AG20443 (cell line): ENCODE results near the gene MMEL1.
"Not testable (repeated sequence)": the region's sequence is repeated elsewhere in the genome, so short reads cannot be mapped to it uniquely, and the experiment has no call there.

Source experiments
- DNase-seq: peaks from one replicate; pipeline ENCODE4 v3.0.0; 2012; ENCODE audit warnings: low spot score, mixed read lengths

Gene MMEL1

DNA sequence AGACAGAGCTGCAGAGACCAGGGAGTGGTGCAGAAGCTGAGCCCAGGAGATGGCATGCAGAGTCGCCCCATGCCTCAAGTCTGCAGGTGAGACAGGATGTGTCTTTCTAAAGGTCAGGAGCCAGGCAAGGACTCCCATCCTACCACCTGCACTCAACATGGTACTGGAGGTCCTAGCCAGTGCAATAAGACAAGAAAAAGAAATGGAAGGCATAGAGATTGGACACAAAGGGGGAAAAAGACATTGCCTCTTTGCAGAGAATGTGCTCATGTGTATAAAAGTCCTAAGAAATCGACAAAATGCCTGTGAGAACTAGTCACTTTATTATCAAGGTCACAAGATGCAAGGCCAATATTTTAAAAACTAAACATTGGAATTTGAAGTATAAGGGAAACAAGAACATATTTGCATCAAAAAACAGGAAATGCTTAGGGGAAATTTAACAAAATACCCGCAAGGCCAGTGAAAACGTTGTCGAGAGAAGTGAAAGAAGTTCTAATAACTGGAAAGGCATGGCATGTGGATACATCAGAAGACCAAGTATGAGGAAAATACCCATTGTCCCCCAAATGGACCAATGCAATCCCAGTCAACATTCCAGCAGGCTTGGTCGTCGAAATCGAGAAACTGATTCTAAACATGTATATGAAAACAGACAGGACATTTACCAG, 59.4 kb downstream of the MMEL1 start:
- no peak for DNase-seq

GRCh38 chr1:2571348-2571747, 61.5 kb downstream of the MMEL1 start:
- no peak for DNase-seq

DNA sequence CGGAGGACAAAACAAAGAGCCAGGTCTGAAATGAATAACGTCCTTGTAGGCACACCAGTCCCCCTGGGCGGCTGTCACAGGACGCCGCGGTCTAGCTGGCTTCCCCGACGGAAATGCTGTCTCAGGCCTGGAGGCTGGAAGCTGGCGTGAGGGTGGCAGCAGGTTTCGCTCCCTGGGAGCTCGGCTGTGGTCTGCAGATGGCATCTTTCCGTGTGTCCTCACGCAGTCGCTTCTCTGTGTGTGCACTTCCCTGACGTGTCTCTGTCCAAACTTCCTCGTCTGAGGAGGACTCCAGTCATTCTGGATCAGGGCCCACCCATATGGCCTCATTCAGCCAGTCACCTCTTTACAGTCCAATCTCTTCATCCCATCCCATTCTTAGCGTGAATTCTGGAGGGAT, 62.5 kb downstream of the MMEL1 start:
- no peak for DNase-seq

GRCh38 chr1:2569703-2570102, 63.1 kb downstream of the MMEL1 start:
- not testable (repeated sequence) for DNase-seq

DNA sequence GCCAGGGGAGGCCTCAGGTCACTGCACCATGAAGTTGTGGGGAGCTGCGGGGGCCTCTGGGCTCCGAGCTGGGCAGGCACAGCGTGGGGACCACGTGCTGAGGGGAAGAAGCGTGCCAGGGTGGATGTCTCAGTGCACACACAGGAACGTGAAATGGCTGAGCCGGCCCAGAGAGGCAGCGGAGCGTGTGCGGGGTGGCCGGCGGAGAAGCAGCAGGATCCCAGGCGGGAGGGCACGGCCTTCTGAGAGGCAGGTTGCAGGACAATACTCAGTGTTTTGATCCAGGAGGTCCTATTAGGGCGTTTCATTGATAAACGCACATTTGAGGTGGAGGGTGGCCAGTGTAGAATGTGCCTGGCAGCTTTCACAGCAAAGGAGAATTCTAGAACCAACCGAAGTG, 63.8 kb downstream of the MMEL1 start:
- no peak for DNase-seq

DNA sequence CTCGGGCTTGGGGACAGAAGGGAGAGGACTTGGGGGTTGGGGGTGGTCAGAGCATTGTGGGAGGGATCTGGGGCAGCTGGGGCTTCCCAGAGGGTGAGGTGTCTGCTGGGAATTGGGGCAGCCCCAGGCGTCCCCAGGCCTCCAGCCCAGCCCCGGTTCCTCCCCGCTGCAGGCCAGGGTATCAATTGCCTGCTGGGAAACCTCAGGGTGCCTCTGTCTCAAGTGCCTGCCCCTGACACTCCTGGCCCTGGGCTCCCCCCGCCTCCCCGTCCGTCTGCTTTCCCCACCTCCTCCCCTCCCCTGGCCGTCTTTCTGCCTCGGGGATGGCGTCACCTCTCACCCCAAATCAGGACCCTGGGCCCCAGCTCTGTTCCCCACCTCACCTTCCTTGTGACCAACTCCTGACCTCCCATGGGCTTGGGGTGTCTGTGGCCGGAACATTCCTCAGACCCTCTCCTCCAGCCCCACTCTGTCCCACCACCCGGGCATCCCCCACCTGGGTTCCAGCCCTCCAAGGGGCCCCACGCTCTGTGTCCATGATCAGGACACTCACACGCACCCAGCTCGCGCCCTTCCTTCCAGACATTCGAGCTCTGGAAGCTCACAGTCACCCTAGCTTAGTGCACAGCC, 64.5 kb downstream of the MMEL1 start:
- DNase-seq: not testable (repeated sequence)

DNA sequence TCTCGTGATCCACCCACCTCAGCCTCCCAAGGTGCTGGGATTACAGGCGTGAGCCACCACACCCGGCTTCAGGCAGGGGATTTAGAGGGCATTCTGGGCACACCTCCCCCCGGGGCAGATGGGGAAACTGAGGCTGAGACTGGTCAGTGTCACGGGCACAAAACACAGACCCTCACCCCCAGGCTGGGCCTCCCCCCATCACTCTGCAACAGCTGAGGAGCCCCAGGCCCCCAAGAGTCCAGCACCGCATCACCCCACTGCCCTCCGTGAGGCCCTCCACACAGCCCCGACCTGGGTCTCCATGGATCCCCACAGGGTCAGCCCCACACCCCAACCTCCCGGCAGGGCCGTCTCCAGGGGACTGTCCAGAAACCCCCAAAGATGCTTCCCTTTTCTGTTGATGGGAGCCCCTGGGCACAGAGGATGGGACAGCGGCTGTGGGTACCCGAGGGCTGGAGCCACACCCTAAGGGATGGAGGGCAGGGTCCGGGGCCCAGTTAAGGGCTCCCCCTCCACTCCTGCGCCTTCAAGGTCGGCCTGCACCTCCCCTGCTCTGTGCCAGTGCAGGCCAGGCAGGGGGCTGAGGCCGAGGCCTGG, 65.6 kb downstream of the MMEL1 start:
- no peak for DNase-seq

- DNase-seq: no peak
Observed at GRCh38 chr1:2566101-2567045, 66.4 kb downstream of the MMEL1 start.

DNA sequence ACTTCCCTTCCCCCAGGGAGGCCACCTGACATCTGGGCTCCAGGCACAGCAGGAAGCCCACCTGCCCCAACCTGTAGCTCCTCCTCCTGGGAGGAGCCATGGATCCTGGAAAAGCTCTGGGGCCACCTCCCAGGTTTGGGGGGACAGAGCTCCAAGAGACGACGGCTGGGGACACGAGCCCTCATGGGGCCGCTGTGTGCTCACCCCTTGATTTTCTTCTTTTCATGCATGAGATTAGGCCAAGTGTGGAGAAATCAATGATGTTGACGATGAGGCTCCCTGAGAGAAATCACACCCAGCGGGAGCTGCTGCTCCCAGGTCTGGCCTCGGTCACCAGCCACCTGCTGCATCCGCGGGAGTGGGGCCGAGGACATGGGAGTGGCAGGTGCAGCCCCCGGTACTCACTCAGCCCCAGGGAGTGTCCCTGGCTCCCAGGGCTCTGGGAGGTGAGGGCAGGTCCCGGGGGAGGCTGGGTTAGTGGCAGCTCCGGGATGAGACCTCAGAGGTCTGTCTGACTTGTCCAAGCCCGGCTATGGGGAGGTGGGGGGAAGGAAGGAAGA, 67.9 kb downstream of the MMEL1 start:
- DNase-seq: no peak

DNA sequence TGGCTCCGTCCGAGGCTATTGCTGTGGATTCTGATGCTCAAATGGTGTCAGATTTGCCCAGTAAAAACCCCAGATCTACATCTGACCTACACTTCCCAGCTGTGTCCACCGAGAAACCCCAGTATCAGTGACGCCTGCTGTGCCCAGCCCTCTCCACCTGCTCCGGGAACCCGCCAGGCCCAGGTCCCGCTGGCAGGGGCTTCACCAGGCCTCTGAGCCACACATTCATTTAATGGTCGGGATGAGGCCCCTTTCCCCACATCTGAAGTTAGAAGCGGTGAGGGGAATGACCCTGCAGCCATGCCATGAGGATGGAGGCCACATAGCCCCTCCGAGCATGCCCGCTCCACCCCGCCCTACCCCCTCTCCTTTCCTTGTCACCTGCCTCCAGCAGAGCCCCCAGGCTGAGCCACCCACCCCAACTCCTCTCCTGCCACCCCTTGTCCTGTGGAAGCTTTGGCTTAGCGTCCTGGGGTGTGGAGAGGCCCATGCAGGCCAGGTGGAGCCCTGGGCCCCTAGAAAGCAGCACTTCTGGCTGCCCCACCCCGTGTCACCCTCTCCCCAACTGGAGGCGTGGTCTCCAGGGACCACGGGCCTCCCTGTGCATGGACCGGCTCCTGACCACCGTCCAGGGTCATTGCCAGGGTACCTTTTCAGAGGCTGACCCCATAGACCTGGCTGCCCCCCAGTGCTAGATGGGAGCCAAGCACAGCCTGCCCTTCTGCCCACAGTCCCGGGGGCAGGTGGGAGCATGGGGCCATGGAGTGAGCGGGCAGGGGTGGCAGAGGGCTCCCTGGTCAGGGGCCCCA, 68.6 kb downstream of the MMEL1 start:
- DNase-seq: no peak

DNA sequence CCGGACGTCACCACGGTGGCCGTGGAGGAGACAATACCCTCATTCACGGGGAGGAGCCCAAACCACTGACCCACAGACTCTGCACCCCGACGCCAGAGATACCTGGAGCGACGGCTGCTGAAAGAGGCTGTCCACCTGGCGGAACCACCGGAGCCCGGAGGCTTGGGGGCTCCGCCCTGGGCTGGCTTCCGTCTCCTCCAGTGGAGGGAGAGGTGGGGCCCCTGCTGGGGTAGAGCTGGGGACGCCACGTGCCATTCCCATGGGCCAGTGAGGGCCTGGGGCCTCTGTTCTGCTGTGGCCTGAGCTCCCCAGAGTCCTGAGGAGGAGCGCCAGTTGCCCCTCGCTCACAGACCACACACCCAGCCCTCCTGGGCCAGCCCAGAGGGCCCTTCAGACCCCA, 69.6 kb downstream of the MMEL1 start:
- no peak for DNase-seq

DNA sequence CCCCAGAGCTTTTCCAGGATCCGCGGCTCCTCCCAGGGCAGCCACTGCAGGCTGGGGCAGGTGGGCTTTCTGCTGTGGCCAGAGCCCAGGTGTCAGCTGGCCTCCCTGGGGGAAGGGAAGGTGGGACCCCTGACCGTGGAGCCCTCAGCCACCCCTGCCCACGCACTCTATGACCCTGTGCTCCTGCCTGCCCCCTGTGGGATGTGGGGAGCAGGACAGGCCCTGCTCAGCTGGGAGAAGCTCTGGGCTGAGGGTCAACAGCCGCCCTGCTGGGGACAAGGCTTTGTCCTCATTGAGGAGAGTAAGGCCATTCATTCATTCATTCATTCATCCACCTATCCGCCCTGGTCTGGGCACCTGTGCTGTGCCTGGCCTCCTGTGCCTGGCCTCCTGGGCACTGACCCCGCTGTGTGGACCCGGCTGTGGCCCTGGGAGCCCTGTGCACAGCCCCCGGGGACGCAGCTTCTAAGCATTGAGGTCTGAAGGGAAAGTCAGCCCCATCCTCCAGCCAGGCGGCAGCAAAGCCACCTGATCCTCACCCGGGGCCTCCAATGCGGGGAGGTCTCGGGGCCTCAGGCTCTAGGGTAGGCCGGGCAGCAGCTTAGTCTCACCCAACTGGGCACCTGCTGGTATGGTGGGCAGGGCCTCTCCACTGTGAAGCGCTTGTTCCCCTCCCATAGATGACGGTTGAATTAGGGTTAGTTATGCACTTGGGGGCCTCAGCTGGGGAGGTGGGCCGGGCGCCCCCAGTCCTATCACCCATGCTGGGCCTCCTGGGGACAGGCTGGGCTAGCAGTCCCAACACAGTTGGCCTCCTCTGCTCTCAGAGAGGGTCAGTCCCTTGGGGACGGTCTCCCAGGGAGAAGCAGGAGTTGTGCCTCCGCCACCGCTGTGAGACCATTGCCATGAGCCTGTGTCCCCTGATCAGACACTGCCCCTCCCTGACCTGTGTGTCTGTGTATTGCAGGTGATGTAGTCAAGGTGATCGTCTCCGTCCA, 70.6 kb downstream of the MMEL1 start:
- DNase-seq: no peak

GRCh38 chr1:2561446-2561845, 71.4 kb downstream of the MMEL1 start:
- no peak for DNase-seq

GRCh38 chr1:2560299-2561073, 72.3 kb downstream of the MMEL1 start:
- DNase-seq: no peak

DNA sequence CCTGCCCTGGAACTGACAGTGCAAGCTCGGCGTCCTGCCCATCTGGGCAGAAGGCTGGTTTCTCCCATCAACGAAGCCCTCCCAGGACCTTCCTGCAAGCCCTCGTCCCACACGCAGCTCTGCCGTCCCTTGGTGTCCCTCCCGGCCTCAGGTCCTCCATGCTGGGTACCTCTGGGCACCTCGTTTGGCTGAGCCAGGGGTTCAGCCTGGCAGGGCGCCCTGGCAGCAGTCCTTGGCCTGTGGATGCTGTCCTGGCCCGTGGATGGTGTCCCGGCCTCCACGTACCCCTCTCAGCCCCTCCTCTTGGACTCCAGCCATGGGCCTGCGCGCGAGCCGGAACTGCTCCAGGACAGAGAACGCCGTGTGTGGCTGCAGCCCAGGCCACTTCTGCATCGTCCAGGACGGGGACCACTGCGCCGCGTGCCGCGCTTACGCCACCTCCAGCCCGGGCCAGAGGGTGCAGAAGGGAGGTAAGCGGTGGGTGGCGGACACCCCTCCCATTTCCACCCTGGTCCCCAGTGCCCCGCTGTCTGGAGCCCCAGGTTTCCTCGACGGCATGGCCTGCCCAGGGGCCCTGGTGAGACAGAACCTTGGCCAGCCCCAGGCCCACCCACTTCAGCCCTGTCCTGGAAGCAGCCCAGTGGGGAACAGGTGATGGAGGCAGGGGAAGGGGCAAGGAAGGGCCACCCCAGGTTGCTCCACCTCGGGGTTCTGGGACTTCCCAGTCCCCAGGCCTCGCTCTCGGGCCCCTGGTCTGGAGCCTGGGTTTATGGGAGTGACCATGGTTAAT, 73.1 kb downstream of the MMEL1 start:
- DNase-seq: no peak

GRCh38 chr1:2558861-2559260, 74.0 kb downstream of the MMEL1 start:
- DNase-seq: no peak

- DNase-seq: no peak
Observed at GRCh38 chr1:2558420-2558819, 74.4 kb downstream of the MMEL1 start.
